ENCODE results near the gene ANAPC2.

The ANAPC2 gene

DNA sequence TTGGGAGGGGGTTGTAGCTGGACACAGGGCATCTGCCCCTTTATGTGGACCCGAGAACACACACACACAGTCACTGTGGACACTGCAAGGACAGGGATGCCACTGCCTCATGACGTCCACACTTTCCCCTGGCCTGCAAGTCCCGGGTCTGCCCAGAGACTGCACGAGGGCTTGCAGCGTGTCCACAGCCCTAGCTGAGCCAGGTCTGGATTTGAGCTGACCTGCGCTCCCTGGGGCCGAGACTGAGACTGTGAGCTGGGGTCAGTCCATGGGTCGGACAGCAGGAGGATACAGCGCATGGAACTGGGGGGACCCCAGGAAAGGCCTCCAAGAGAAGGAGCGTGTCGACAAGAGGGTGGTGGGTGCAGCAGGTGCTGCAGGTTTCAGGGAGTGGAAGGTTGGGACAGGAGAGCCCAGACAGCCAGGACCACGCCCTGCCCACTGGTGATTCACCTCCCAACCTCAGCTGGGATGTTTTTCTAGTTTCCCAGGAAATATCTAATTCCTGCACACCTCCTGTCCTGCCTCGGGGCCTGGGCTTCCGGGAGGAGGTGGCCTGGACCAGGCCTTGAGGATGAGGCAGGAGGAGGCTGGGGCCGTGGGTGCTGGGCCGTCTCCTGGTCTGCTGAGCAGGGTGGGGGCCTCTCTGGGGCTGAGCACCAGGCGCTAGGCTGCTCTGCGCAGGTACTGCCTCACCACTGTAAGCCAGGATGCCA is 38.1 kb upstream of the ANAPC2 start:
- DNase-seq, result no peak

DNA sequence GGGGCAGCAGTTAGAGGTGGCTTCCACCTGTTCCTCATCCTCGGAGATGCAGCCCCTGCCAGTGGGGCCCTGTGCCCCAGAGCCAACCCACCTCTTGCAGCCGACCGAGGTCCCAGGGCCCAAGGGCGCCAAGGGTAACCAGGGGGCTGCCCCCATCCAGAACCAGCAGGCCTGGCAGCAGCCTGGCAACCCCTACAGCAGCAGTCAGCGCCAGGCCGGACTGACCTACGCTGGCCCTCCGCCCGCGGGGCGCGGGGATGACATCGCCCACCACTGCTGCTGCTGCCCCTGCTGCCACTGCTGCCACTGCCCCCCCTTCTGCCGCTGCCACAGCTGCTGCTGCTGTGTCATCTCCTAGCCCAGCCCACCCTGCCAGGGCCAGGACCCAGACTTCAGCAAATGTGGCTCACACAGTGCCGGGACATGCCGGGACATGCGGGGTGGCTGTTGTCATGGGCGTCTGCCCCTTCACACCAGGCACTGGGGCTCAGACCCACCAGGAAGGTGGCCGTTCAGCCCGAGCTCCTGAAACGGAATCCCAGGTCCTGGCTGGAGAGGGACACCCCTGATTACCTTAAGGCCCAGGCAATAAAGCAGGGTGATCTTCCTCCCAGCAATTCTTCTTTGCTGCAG is 37.5 kb upstream of the ANAPC2 start:
- no peak for DNase-seq

GRCh38 chr9:137224830-137225694 is 36.7 kb upstream of the ANAPC2 start, which contains the start of gene CYSRT1:
TSS of gene CYSRT1 (plus strand) at chr9:137225174. CDS start at chr9:137225622, 448 bp downstream.
- no peak for DNase-seq

GRCh38 chr9:137223078-137223970 is 35.0 kb upstream of the ANAPC2 start:
- DNase-seq, result peak; percentile 99

- no peak for DNase-seq
These were observed 34.1 kb upstream of the ANAPC2 start, which contains the start of gene RNF208 for GRCh38 chr9:137222190-137223077. TSS of gene RNF208 (minus strand) at chr9:137222240. CDS start at chr9:137221212, 1,028 bp downstream.

- no peak for DNase-seq
These were observed 33.2 kb upstream of the ANAPC2 start for GRCh38 chr9:137221506-137222111.

DNA sequence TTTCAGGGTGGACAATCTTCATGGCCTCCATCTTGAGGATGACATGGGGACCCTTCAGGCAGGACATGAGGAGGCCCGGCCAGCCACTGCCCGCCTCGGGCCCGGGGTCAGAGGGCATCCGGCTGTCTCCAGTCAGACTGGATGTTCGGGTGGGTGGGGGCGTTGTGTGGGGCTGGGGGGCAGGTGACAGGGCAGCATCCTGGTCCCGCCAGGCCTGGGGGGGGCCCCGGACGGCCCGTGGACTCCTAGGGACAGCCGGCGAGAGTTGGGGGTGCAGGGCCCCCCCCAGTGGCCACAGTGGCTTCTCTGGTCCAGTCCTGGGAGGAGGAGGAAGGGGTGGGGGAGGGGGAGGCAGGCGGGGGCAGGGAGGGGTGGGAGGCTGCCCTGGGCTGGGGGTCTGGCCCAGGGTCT is 32.7 kb upstream of the ANAPC2 start:
- no peak for DNase-seq

DNA sequence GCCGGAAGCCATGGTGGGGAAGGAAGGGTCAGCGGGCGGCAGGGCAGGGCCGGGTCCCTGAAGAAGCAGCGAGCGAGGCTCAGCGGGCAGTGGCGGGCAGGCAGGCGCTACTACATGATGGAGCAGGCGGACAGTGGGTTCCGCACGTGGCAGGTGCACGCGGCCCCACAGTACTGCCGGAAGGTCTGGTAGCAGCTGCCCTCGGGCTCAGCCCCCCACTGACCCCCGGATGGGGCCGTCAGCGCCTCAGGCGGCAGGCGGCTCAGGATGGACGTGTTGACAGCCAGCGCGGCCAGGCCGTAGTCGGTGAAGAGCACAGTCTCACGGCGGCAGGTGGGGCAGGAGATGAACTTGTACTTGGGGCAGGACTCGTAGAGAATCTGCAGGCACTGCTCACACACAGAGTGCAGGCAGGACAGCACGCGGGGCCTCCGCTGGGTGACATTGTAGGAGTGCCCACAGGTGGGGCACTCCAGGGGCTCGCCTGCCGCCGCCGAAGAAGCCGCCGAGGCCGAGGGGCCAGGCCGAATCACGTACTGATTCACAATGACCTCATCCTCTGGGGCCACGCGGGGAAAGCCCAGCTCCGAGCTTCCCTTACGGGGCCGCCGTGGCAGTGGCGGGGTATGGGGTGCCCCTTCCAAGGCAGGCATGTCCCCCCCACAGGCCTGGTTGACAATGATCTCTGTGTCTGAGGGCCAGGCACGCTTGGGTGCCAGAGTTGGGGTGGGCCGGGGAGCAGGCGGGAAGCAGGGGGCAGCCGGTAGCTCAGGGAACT is 32.1 kb upstream of the ANAPC2 start:
- DNase-seq, result no peak

DNA sequence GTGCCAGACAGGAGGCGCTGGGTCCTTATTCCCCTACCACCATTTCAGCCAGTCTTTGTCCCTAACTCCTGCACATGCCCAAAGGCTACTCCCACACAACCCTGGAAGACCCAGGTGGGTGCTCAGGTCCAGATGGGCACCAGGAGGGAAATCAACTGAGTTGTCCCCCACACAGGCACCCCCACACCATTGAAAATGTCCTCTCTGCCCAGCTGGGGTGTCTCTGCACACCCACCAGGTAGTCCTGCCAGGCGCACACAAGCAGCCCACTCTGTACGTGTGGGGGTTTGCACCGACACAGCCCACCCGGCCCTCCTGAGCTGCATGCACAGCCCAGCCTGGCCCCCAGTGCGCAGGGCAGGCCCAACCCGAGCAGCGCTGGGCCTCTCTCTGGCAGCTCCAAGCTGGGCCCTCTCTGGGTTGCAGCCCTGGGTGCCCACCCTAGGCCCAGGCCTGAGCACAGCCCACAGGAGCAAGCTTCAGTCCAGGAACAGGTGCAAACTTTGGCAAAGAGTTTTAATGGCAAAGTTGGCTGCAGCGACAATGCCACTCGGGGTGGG is 31.5 kb upstream of the ANAPC2 start:
- DNase-seq, result no peak

DNA sequence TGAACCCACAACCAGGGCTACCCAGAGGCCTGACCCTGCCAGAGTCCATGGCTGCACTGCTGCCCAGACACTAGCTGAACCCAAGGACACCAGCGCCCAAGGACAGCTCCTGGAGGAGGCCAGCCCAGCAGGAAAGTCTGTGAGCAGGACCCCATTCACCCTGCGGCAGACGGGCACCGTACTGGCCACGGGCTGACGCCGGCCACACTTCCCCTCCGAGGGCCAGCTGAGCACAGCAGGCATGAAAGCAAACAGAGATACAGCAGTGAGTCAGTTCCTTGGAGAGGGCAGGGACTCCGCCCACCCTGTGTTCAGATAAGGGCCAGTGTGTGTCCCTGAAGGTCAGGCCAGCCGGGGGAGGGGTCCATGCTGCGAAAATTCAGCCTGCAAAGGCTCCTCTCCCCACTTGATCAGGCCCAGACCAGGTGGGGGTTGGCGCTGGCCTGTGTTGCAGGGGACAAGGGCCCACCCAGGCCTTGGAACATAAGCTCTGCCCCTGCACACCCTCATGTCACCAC is 30.5 kb upstream of the ANAPC2 start:
- no peak for DNase-seq

DNA sequence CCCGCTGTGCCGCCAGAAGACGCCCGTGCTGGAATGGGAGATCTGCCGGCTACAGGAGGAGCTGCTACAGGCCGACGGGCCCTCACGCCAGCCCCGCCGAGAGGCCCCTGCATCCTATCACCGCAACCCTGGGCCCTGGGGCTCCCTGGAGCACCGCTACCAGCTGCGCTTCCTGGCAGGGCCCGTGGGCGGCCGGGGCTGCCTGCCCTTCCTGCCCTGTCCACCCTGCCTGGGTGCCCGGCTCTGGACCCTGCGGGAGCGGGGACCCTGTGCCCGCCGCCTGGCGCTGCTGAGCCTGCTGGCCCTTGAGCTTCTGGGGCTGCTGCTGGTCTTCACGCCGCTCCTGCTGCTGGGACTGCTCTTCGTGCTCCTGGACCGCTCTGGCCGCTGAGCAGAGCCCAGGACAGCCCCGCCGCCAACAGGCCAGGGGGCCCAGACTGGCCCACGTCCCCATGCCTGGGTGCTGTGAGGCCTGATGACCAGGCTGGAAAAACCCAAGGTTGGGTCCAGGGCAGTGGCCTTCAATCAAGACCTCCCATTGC is 29.9 kb upstream of the ANAPC2 start:
- no peak for DNase-seq

- DNase-seq, result no peak
These were observed 29.2 kb upstream of the ANAPC2 start for GRCh38 chr9:137217276-137218211.

- no peak for DNase-seq
These were observed 28.0 kb upstream of the ANAPC2 start for GRCh38 chr9:137216188-137216965.

DNA sequence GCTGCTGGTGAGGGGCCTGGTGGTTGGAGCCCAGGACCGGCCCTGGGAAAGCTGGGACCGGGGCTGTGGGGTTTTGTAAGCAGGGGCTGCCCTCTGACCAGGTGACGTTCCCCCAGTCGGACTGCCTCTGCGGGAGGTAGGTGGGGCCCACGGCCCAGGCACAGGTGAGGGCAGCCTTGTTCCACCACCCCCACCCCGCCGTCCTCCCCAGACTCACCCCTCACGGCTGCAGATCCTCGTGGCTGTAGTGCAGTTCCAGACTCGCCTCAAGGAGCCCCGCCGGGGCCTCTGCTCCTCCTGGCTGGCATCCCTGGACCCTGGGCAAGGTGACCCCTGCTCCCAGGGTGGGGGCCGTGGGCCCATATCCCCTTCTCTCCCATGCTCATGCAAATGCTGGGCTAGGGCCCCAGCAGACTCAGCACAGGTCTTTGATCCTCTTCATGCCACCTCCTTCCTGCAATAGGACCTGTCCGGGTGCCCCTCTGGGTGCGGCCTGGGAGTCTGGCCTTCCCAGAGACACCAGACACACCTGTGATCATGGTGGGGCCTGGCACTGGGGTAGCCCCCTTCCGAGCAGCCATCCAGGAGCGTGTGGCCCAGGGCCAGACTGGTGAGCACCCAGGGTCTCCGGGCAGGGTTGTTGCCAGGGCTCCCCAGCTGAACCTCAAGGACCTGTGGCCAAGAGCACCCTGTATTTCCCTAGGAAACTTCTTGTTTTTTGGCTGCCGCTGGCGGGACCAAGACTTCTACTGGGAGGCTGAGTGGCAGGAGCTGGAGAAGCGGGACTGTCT is 27.0 kb upstream of the ANAPC2 start:
- DNase-seq, result no peak

- DNase-seq, result no peak
These were observed 26.3 kb upstream of the ANAPC2 start for GRCh38 chr9:137214620-137215019.

Data from activated CD8-positive, alpha-beta memory T cell treated with anti-CD3 and anti-CD28 coated beads, Interleukin-2, amount 50 U/mL, for 48 hours (primary cell).